Panc1 (cell line): ENCODE results near the gene ERBB2.

ENCODE experiments used
- CTCF ChIP-seq: fragments of 450-650 bp; IDR thresholded peaks from 2 replicates; pipeline ENCODE4 v1.5.1; 2017; ENCODE audit warnings: mild to moderate bottlenecking
- REST ChIP-seq, 2 experiments: IDR thresholded peaks; 2 replicates each; pipeline ENCODE4 v1.6.1; 2011 to 2012; ENCODE audit warnings: low read depth in 2 of 2, control low read depth in 1 of 2, low read length in 1 of 2, mild to moderate bottlenecking in 1 of 2, moderate library complexity in 1 of 2; ENCODE audit not compliant: insufficient read depth in 1 of 2

GRCh38 chr17:39757931-39758873 lies 58.3 kb downstream of the ERBB2 start:
- no peak for TF ChIP-seq CTCF
- TF ChIP-seq REST (IDR thresholded peaks at IDR 0.05; ENCODE audit: insufficient read depth in 1 of 2, low read depth in 2 of 2, low read length in 1 of 2), result no peak
